GM03348 (cell line): ENCODE measurements around the gene DSTN.

Experiments used
- DNase-seq: peaks from one replicate; pipeline ENCODE4 v3.0.0; 2012; ENCODE audit warnings: low spot score

The DSTN gene

DNA sequence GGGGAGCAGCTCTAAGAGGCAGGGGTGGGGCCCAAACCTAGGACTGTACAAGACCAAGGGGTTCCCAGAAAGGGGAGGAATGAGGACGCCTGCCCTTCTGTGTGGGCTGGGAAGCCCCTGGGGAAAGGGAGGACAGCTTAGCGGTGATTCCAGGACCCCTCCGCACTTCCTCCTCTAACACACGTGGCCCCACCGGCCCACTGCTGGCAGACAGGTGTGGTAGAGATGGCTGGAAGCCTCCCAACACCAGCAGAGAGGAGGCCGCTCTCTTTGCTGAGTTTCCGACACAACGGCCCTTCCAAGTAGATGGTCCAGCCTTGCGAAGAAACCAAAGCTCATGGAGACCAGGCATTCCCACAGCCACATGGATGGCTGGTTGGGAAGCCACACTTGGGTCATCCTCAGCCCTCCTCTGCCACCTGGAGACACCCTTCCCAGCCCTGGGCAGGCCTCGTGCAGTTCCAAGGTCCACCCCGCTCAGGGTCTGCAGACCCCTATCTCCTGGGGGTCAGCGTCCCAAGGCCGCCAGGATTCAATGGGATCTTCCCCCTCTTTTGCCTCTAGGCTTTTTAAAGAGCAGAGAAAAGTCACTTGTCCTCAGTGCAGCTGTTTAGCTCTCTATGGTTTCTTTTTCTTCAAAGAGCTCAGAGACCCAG lies 68.2 kb downstream of the DSTN start:
- DNase-seq, result no peak

DNA sequence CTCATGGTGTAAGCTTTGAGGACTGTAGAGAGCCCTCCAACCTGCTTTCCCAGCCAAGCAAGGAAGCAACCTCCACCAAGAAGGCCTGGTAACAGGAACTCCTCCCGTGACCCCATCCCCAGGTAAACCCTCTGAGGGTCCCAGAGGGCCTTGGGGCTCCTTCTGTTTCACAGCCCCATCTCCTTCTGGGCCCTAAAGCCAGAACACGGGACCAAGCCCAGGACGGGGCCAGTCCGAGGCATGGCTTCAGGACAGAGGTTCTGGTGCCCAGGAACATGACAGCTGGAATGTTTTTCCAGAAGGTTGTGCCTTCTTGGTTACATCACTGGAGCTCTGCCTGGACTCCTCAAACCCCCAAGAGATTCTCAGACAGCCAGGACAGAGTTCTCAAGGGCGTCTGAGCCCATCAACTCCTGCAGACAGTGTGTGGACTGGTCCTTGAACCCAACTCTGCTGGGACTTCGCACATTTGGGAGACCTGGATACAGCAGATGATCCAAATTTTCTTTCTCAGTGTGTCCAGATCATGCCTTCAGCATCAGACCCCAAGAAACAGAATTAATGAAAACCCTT lies 69.0 kb downstream of the DSTN start:
- no peak for DNase-seq

DNA sequence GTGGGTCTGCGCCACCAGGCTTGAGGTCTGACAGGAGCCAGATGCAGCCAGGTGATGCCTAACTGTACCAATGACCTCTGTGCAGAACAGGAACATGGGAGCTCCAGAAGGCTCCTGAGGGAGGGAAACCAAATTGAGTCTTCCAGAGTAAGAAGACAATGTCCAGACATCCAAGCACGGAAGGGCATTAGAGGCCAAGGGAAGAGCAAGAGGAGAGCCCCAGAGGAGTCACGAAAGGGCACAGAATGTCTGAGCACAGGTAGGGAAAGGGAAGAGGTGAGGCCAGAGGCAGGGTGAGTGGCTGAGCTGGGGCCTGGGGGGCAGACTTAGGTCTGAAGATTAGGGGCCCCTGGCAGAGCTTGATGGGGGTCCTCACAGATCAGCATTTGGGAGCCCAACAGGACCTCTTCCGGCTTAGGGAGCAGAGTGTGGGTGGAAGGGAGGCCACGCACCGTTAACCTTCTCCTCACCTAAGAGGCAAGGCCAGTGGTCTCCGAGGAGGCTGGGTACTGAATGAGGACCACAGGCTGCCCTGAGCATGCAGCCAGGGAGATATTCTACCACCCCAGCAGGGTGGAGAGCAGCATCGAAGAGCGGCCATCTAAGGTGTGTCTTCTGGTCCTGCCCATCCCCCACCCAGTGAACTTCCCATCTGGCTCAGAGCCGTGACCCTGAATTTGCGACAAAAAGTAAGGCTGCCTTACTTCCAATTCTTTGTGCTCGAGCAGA lies 70.4 kb downstream of the DSTN start:
- DNase-seq, result no peak

DNA sequence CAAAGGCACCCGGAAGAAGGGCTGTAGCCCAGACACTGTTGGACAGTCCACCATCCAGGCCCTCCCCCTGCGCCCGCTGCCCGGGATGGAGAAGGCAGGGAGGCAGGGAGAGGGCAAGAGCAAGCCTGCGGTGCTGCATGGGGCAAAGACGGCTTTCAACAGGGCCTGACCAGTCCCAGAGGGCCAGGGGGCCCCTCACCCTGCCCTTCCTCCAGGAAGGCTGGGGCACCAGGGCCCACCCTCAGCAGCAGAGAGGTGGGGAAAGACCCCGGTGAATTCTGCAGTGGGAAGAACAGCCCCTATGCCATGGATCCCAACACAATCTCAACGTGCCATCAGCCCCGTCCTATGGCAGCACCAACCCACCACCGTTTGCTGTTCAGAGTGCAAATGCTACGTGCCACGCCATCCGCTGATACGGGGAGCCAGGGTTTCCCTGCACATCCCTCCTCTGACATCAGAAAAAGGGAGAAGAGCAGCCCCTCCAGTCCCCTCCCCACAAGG lies 71.1 kb downstream of the DSTN start:
- DNase-seq, result no peak

DNA sequence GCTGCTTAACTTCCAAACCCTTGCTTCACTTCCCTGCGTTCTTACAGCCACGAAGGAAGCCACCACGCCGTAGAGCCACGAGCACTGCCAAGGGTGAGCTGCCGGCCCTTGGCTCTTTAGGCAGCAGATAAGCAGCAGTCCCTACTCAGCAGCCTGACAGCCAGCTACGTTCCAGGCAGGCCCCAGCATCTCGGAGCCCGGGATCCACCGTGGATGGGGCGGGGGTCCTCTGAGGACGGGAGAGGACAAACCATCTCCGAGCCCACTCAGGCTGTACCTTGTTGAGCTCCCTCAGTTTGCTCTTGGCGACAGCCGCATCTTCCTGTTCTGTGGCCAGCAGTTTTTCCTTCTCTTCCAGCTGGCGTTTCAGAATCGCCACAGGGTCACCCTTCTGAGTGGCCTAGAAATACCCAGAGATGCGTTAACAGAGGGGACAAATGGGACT lies 71.7 kb downstream of the DSTN start:
- no peak for DNase-seq

DNA sequence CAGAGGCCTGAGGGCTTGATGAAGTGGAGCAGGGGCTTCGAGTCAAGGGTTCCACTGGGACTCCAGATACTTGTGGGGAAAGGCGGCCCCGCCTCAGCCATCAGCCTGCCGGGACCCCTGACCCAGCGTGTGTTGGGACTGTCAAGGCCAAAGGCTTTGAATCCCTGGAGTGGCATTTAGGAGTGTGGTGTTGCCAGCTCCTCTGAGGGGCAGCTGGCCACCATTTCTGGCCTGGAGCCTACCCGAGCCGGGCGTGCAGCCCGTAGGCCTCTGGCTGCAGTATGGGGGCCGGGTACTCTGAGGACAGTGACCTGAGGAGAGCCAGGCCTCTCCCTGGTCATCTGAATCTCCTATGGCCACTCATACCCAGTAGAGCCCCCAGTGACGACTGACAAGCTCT lies 72.1 kb downstream of the DSTN start:
- no peak for DNase-seq

DNA sequence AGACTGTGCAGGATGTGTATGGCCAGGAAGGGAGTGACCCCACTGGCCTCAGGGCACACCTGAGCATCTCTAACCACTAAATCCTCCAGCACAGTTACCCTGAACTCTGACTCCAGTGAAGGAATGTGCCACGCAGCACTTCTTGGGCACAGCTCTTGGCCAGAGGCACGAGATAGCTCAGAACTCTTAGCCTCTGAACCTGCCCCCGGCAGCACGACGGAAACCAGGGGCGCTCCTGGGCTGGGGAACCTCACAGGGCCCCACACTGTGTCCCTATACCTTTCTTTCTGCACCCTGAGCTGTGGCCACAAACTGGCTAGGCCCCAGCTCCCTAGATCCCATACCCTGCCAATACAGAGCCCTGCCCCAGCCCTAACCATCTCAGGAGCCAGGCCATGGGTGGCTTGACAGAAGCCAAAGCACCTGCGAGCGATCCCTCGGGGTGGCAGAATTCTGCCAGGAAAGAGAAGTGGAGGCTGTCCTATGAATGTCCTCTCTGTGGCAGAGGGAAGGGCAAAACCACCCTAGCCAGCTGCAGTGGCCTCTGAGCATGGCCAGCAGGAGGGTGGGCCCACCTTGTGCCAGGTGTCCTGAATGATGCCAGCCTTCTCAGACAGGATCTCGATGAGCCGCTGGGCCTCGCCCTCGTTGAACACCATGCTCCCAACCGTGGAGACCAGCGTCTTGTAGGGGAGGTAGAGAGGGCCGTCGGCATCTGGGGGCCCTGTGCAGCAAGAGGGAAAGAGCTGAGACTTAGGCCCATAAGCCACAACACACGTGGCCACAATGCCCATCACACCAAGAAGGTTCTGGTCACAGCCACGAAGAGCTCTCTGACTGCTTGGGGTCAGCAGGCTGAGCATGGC lies 72.8 kb downstream of the DSTN start:
- no peak for DNase-seq

DNA sequence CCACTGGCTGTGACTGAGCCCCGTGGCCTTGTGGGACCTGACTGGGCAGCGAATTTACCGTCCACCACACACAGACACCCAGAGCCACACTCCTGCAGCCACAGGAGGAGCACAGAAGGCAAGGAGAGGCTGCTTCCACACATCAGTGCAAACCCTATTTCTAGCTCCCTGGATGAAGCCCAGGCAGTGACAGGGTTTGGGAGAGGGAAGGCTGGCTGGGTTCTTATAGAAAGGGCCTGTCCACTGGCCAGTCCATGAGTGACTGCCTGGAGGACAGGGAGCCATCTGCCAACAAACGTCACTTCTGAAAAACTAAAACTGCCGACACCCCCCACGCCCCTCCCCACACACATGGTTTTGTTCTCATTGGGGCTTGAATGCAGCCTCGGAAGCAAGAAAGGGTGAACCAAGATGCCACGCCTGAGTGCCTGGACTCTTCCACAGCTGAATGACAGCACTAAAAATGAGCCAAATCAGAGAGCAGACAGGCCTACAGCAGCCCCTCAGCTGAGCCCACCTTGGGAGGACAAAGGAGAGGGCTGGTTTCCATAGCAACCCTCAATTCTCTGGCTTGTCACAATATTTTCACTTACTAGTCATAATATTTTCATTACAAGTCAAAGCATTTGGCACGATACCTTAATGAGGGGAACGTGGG lies 73.8 kb downstream of the DSTN start:
- no peak for DNase-seq

DNA sequence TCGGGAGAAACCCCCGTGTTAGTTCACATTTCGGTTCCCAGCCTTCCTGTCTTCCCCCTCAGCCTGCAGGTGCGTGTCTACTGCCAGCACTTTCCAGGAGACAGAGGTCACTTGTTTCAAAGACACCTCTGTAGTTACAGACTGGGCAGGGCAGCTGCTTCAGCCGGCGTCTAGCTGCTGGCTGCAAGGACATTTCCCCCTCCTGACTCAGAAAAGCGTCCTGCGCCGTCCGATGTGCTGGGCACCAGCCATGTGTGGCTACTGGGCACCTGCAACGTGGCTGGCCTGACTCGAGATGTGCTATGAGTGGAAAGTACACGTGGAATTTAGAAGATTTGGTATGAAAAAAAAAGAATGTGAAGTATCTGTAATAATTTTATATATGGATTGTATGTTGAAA lies 74.6 kb downstream of the DSTN start:
- no peak for DNase-seq

DNA sequence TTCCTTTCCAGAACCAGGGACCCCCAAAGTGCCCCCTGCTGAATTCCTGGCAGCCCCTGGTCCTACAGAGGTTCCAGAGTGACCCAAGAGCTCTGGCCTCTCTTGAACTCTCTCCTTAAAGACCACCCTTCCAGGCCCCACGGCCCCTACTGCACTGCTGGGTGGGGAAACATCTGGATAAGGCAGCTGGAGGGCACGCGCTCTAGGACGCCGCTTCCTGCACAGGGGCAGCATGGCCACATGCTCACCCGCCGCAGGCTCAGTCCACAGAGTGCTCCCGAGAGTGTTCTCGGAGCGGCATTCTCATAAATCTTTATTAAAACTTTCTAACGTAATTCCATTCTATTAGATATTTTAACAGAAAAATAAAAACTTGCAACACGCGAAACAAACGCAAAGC lies 75.1 kb downstream of the DSTN start:
- no peak for DNase-seq

DNA sequence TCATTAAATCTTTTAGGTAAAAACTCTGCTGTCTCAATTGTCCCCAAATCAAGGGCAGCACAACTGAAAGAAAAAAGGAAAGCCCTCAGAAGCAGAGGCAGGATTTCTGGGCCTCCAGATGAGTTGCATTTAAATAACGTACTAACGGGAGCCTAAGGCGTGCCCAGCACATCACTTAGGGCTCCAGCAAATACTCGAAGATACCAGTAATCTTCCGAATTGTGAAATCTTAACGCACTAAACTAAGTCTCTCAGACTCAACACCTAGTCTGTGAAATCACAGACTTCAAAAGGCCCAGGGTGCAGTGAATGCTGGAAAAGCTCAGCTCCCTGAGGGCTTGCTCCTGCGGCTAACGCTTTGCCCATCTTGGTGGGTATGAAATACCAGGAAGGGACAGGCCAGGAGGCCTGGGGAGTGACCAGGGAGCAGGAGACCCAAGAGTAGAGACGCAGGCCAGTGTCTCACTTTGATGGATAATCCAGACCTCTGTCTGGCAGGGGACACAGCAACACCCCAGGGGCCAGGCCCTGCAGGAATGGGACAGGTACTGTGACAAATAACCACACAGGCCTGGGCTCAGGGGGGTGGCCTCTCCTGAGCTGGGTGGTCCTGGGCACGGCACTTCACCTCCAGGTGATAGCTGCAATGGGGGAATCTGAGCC lies 75.8 kb downstream of the DSTN start:
- no peak for DNase-seq

DNA sequence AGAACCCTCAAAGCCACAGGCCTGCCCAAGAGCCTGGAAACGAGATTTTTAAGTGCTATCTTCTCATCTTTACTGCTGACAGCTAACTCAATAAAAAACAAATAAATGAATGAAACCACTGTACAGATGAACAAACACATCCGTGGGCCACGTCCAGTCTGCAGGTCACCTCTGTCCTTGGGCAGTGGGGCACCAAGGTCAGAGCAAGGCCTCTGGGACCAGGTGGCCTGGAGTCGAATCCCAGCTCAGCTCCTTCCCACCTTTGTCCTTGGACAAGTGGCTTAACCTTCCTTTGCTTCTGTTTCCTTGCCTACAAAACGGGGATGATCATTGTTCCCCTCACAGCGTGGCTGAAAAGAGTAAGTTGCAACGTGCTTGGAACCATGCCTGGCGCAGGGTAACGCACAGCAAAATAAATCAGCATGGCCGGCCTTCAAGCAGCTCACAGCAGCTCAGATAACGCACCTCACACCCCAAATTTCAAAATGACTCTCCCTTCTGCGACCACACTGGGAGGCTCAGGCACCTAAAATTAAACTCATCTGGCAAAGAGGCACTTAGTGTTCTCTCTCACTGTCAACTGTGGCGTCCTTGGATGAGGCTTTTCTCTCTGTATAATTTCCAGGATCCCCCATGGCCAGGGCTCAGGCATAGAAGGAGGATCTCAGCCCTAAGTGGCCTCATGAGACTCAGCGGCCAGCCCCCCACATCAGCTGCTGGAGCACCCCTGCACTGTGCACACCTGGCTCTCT lies 76.5 kb downstream of the DSTN start:
- no peak for DNase-seq

DNA sequence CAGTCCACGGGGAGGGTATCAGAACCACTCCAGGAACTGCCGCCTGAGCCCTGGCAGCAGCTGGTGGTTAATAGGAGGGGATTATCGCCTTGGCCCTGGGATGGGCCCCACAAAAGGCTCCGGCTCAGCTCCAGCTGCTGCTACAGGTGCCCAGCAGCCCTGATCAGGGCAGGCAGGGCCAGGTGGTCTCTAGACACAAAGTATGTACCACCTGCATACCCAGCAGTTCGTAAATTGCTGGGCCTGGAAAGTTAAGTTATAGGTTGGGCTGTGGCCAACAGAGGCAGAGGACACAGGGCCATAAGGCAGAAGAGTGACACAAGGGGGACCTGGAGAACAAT lies 77.1 kb downstream of the DSTN start:
- DNase-seq, result no peak

DNA sequence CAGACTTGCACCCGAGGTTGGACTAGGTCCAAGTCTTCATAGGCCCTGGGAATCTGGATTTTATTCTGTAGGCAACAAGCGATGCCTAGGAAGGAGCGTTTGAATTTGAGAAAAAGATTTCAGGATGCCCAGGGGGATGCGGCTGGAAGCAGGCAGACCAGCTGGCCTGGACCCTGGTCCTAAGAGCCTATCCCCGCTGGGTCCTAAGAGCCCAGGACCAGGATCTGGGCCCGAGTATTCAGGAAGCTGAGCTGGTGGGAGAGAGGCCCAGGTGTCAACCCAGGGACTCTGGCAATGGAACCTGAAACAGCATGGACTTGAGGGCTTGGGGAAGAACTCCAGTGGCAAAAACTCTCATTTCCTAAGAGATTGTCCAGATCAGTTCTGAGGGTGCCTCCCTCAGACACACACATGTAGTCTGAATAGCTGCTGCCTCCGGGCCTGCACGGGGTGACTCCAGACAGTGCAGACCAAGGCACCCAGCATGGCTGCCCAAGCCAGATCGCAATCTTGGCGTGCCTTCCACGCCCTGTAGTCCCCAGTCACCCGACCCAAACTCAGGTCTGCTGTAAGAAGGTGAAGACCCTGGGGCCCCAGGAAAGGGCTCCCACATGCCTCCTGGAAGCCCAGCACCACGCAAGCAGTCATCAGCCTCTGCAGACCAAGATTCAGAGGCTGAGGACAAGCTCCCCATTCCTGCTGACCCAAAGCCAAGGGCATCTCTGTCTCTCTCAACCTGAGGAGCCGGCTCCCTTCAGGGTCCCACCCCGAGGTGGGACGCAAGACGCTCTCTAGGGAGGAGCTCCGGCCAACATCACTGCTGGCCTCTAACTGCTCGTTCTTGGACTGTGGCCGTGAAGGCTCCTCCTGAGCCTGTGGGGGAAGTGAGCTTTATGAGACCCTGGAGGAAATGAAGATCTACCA lies 77.8 kb downstream of the DSTN start:
- no peak for DNase-seq

DNA sequence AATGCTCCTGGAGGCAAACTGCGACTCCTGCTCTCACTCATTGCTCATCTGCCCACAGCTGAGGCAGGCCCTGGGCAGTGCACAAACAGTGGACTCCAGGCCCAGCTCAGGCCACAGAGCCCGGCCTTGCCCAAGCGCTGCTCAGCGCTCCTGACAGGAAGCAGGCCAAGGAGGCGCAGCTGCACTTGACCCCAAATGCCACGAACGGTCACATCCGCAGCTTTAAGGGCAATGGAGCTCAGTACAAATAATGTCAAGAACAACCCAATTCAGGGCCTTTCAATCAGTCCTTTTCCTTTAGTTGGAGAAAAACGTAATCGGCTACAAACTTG lies 78.4 kb downstream of the DSTN start:
- DNase-seq, result no peak

DNA sequence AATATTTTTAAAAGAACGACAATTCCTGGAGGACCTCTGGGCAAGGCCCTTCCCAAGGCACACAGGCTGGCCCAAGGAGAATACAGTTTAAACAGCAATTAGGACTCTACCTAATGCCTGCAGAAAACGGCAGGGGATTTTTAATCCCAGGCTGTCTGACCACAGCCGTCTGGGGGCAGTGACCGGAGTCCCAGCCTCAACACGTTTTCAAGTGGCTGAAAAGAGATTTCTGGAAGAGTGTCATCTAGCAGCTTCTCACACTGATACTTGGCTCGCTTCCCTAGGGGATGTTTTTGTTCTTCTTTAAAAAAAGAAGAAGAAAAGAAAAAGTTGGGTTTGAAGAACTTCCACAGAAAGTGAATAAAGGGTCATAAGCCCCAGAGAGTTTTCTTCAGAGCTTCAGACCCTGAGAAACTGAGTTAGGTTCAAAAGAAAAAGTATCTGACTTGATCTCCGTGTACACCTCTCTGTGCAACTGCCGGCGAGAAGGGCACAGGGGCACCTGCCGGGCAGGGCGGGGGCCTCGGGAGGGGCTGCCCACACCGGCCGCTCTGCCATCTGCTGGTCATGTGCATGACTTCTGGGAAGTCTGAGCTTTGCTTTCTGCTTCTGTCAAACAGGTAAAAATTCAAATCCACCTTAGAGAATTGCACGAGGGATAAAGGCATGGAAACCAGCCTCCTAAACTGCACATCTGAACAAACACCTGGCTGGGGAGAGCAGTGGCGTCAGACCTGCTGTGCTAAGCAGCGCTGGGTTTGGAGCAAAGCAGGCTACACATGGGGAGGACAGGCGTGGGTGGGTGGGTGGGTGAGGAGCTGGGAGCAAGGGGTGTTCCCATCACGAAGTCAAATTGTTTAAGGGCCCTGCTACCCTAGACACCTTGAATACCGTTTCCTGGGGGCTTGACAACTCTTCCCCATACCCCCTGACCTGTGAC lies 79.2 kb downstream of the DSTN start:
- DNase-seq, result peak; percentile 41

DNA sequence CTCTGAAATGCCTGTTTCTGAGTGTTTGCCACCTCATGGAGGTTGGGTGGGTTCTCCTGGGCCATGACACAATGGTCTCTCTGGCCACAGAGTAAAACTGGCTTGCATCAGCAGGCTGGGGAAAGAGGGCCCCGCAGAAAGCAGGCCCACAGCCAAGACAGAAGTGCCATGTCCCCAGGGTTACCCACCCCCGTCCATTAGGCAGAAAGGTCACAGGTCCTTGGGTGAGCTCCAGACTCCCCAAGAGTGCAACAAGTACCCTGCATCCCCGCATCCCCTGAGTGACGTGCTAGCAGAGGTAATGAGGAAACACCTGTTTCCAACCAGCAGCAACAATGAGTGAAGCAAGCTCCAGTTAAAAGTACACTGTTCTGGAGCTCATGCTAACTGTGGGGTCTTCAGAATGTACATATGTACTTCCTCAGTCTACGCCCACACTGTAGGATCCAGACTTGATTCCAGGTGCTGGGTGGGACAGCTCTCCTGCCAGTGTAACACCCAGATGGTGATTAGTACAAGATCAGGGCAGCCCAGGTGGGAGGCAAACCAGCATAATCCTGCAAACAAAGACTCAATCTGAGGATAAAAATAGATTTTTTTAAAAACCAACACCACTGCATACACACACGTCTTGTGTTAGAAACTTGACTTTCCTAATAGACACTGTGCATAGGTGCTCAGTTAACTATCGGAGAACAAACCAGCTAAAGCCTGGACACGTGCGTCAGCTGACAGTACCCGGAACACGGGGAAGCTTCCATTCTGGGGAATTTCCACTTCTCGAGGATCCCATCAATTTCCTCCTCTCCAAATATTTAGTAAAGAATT lies 80.6 kb downstream of the DSTN start:
- no peak for DNase-seq
